HFFc6 (cell line): ENCODE results near the gene SCN8A. TPM values are rescaled to one million over a fixed set of nuclear protein-coding genes. Genes with fewer than 3 reads are reported as not detected.

Experiments
- DNase-seq: peaks from one replicate; pipeline ENCODE4 v3.0.0-alpha.2; 2018
- H3K27ac Mint-ChIP-seq: 2 replicates; pipeline ENCODE4 v1.8.0; 2020; ENCODE audit warnings: mild to moderate bottlenecking, mixed read lengths
- H3K27me3 Mint-ChIP-seq: 2 replicates; pipeline ENCODE4 v1.8.0; 2021; ENCODE audit warnings: mild to moderate bottlenecking, moderate library complexity, mixed read lengths; ENCODE audit not compliant: insufficient read depth
- H3K36me3 Mint-ChIP-seq: 2 replicates; pipeline ENCODE4 v1.8.0; 2021; ENCODE audit warnings: low read depth, mixed read lengths
- H3K4me1 Mint-ChIP-seq: 2 replicates; pipeline ENCODE4 v1.8.0; 2020; ENCODE audit warnings: low read depth, mixed read lengths
- H3K4me3 Mint-ChIP-seq: 2 replicates; pipeline ENCODE4 v1.8.0; 2020; ENCODE audit warnings: mild to moderate bottlenecking, moderate library complexity, mixed read lengths
- H3K9me3 Mint-ChIP-seq: 2 replicates; pipeline ENCODE4 v1.8.0; 2020; ENCODE audit warnings: mild to moderate bottlenecking, mixed read lengths
- CTCF ChIP-seq: fragments of 200-600 bp; sonication (generic); IDR thresholded peaks from 2 replicates; pipeline ENCODE4 v1.5.0; 2021; ENCODE audit warnings: antibody characterized with exemption, mild to moderate bottlenecking
- total RNA-seq, 6 experiments: library from RNA; stranded (reverse); fragmentation: NEBNext Ultra II Directional; extraction: Animal tissue kit (Norgen Biotek cat#: 25700); gene quantifications; 2 replicates in 1 of 6; 3 replicates in 5 of 6; pipeline ENCODE4 v1.2.3, GENCODE V29; 2021

The SCN8A gene
- total RNA-seq, 6 experiments from 2014 or later = 13.4 to 16.0 (median 15.3) TPM

DNA sequence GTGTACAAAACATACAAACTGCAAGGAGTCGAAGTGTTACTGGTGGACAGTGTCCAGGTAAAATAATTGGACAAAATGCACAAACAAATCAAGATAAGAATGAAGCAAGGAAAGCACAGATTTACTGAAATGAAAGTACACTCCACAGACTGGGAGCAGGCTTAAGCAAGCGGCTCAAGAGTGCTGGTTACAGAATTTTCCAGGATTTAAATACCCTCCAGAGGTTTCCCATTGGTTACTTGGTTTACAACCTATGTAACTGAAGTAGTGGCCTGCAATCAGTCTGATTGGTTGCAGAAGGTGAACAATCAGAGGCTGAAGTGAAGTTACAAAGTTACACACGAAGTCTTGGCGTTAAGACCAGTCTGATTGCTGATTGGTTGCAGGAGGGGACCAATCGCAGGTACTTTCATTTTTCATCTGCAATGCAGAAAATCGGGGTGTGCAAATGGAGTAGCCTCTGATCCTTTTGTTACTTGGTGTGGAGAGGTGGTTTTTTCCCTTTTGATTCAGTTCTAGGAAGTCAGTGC, 11.6 kb upstream of the SCN8A start:
- no peak for TF ChIP-seq CTCF

DNA sequence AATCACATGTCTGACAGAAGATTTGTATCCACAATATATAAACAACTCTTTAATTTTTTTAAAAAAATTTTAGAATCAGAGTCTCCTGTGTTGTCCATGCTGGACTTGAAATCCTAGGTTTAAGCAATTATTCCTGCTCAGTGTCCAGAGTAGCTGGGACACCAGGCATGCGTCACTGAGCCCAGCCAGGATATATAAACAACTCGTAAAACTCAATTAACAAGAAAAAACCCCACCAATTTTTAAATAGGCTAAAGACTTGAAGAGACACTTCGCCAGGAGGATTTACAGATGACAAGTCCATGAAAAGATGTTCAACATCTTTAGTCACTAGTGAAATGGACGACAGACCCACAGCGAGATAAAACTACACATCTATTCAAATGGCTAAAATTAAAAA, 2.0 kb upstream of the SCN8A start:
- Mint-ChIP-seq H3K4me1 (peaks cover 46% of the 10 kb centered on the region), H3K4me3 (peak overlapping the region; percentile 92), H3K9me3 (no peaks in the 10 kb centered on the region), H3K36me3 (peaks cover 21% of the 10 kb centered on the region), H3K27me3 (no peaks in the 10 kb centered on the region; the same call in none of the 2 replicates), H3K27ac (no peak overlapping the region)
- TF ChIP-seq CTCF = no peak
- DNase-seq = peak; percentile 26

More for the DNA sequence above, 11.6 kb upstream of the SCN8A start:
- Mint-ChIP-seq H3K27me3 (no peaks in the 10 kb centered on the region; the same call in 1 of the 2 replicates), H3K4me3 (no peak overlapping the region), H3K4me1 (no peaks in the 10 kb centered on the region), H3K36me3 (peaks cover 73% of the 10 kb centered on the region), H3K27ac (no peak overlapping the region), H3K9me3 (0 out of 2 replicates have a peak, but pooled peaks cover 11% of the 10 kb centered on the region)
- no peak for DNase-seq

DNA sequence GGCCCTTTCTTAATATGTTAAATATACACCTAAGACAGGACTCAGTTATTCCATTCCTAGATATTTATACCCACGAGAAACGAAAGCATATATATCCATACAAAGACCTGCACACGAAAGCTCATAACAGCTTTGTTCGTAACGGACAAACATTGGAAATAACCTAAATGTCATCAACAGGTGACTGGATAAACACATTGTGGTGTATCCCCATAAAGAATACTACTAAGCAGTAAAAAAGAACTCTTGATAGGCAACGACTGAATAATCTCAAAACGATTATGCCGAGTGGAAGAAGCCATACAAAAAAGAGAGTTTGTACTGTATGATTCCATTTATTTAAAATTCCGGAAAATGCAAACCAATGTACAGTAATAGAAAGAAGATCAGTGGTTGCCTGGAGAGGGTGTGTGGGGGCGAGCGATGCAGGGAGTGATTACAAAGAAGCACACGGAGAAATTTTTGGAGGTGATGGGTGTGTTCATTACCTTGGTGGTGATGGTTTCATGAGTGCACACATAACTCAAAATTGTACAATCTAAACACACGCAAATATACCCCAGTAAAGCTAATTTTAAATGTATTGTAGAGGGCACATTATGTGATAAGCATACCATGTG, 1.4 kb upstream of the SCN8A start:
- no peak for TF ChIP-seq CTCF
- H3K36me3 Mint-ChIP-seq = peaks cover 17% of the 10 kb centered on the region
- H3K4me3 Mint-ChIP-seq = peak overlapping the region; percentile 92
- H3K4me1 Mint-ChIP-seq = peaks cover 46% of the 10 kb centered on the region
- no peak for DNase-seq
- no peaks in the 10 kb centered on the region for H3K9me3 Mint-ChIP-seq
- peak overlapping the region; percentile 84 for H3K27ac Mint-ChIP-seq
- H3K27me3 Mint-ChIP-seq = no peaks in the 10 kb centered on the region; the same call in none of the 2 replicates

DNA sequence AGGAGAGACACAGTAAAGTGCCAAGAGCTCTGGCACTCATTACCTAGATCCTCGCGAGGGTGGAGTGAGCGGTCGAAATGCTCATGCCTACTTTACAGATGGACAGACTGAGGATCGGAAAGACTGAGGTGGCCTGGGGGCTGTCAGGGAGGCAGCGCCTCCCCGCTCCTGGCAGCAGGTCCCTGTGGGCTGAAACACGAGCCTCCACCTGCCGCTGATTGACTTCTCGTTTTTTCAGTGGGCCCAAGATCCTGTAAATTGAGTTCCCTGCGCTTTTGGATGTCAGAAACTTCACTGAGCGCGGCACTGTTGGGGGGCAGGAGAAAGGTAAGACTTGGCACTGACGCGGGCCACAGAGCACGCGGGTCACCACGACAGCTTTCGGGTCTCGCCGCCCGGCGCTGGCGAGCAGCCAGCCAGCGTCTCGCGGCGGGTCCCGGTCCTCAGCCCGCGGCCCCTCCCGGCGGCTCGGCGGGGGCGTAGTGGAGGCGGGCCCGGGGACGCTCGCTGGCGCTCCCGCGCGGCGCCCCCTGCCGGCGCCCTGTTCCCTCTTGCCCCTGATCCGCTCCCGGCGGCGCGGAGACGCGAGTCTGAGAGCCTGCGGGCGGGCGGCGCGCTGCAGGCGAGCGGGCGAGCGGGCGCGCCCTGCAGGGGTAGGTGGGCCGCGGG, 552 bp upstream of the SCN8A start:
- peak; percentile 66 for DNase-seq
- peaks cover 9% of the 10 kb centered on the region for H3K36me3 Mint-ChIP-seq
- no peaks in the 10 kb centered on the region; the same call in none of the 2 replicates for H3K27me3 Mint-ChIP-seq
- H3K27ac Mint-ChIP-seq = peak overlapping the region; percentile 84
- no peaks in the 10 kb centered on the region for H3K9me3 Mint-ChIP-seq
- TF ChIP-seq CTCF = peak; percentile 76
- H3K4me1 Mint-ChIP-seq = peaks cover 46% of the 10 kb centered on the region
- H3K4me3 Mint-ChIP-seq = peak overlapping the region; percentile 92

GRCh38 chr12:51592034-51592705, 1.1 kb downstream of the SCN8A start:
- H3K4me3 Mint-ChIP-seq = peak overlapping the region; percentile 89
- H3K27me3 Mint-ChIP-seq = no peaks in the 10 kb centered on the region; the same call in 1 of the 2 replicates
- TF ChIP-seq CTCF = no peak
- peak overlapping the region; percentile 78 for H3K27ac Mint-ChIP-seq
- DNase-seq = peak; percentile 87
- peaks cover 60% of the 10 kb centered on the region for H3K4me1 Mint-ChIP-seq
- no peaks in the 10 kb centered on the region for H3K9me3 Mint-ChIP-seq
- H3K36me3 Mint-ChIP-seq = peaks cover 12% of the 10 kb centered on the region
